H1 (cell line): Measurements from ENCODE around the gene MXRA7. TPM values are rescaled to one million over a fixed set of nuclear protein-coding genes. Genes with fewer than 3 reads are reported as not detected.

ENCODE experiments used
- CTCF ChIA-PET: fragments of 300-600 bp; sonication (Branson Sonifier 250); formaldehyde crosslinking; loops from one replicate; lab custom pipeline; 2021; ENCODE audit not compliant: partially characterized antibody; lab: Charles Lee
- POLR2A ChIA-PET: fragments of 300-600 bp; sonication (Branson Sonifier 250); formaldehyde crosslinking; loops from one replicate; lab custom pipeline; 2021; ENCODE audit warnings: inconsistent platforms; ENCODE audit not compliant: partially characterized antibody; lab: Charles Lee
- DNase-seq, 2 experiments: peaks; one replicate each; pipeline versions ENCODE4 v3.0.0 to v3.0.0-alpha.2; 2010 to 2022; ENCODE audit warnings: low spot score in 2 of 2, low read depth in 1 of 2, mixed read lengths in 1 of 2
- FAIRE-seq: peaks from 2 replicates; lab custom pipeline; 2011; peaks lifted over from hg19 to GRCh38; lab: Jason Lieb, UNC
- H2AFZ ChIP-seq: 2 replicates; pipeline ENCODE4 v1.8.1; 2012; ENCODE audit warnings: low read length, inconsistent platforms
- H2AK5ac ChIP-seq: 2 replicates; pipeline ENCODE4 v1.6.1; 2013; ENCODE audit warnings: low read depth, low read length
- H2BK120ac ChIP-seq: replicated peaks from 2 replicates; pipeline ENCODE3; 2013; ENCODE audit warnings: low read depth, low read length, inconsistent platforms
- H2BK12ac ChIP-seq: 2 replicates; pipeline ENCODE4 v1.6.1; 2013; ENCODE audit warnings: low read depth, low read length
- H2BK15ac ChIP-seq: 2 replicates; pipeline ENCODE4 v1.6.1; 2013; ENCODE audit warnings: low read length
- H2BK20ac ChIP-seq: 2 replicates; pipeline ENCODE4 v1.6.1; 2013; ENCODE audit warnings: low read length
- H2BK5ac ChIP-seq: 2 replicates; pipeline ENCODE4 v1.6.1; 2013; ENCODE audit warnings: low read depth, low read length
- H3K14ac ChIP-seq: 2 replicates; pipeline ENCODE4 v1.6.1; 2013; ENCODE audit warnings: inconsistent platforms; ENCODE audit not compliant: insufficient read length
- H3K18ac ChIP-seq: 2 replicates; pipeline ENCODE4 v1.6.1; 2013; ENCODE audit warnings: low read length; ENCODE audit errors: extremely low read depth
- H3K23ac ChIP-seq: 2 replicates; pipeline ENCODE4 v1.6.1; 2013; ENCODE audit warnings: inconsistent platforms; ENCODE audit not compliant: insufficient read length
- H3K23me2 ChIP-seq: 2 replicates; pipeline ENCODE4 v1.6.1; 2013; ENCODE audit warnings: low read depth, low read length
- H3K27ac ChIP-seq: 2 replicates; pipeline ENCODE4 v1.6.1; 2011; ENCODE audit warnings: low read depth, low read length, inconsistent platforms
- H3K27me3 ChIP-seq, 4 experiments: replicated peaks in 1 of 4; 1 replicate in 1 of 4; 2 replicates in 3 of 4; pipeline versions ENCODE4 v1.6.1 to v1.8.1; 2011 to 2013; ENCODE audit warnings: low read length in 3 of 4, mild to moderate bottlenecking in 3 of 4, inconsistent platforms in 2 of 4, mixed read lengths in 2 of 4, moderate library complexity in 1 of 4; ENCODE audit not compliant: control insufficient read depth in 3 of 4, insufficient read depth in 3 of 4; ENCODE audit errors: extremely low read depth in 1 of 4
- H3K36me3 ChIP-seq, 4 experiments: 2 replicates each; pipeline versions ENCODE4 v1.6.1 to v1.8.1; 2011 to 2013; ENCODE audit warnings: mild to moderate bottlenecking in 4 of 4, low read length in 3 of 4, moderate library complexity in 2 of 4, control low read depth in 1 of 4, inconsistent platforms in 1 of 4; ENCODE audit not compliant: insufficient read depth in 4 of 4, control insufficient read depth in 2 of 4
- H3K4ac ChIP-seq: replicated peaks from 2 replicates; pipeline ENCODE3; 2013; ENCODE audit warnings: low read length, low read depth, mixed read lengths, inconsistent platforms; ENCODE audit not compliant: insufficient read length
- H3K4me1 ChIP-seq, 4 experiments: replicated peaks in 1 of 4; 1 replicate in 1 of 4; 2 replicates in 3 of 4; pipeline versions ENCODE4 v1.6.1 to v1.8.1; 2011 to 2013; ENCODE audit warnings: low read length in 3 of 4, inconsistent platforms in 2 of 4, mixed read lengths in 1 of 4; ENCODE audit not compliant: insufficient read depth in 4 of 4, control insufficient read depth in 3 of 4
- H3K4me2 ChIP-seq, 2 experiments: 2 replicates each; pipeline versions ENCODE4 v1.6.1 to v1.8.1; 2011 to 2013; ENCODE audit warnings: low read depth in 2 of 2, low read length in 2 of 2, control low read depth in 1 of 2, inconsistent platforms in 1 of 2, mild to moderate bottlenecking in 1 of 2; ENCODE audit not compliant: insufficient read depth in 1 of 2
- H3K4me3 ChIP-seq, 4 experiments: fragments of 200-600, 300-600 bp in 1 of 4; sonication (generic), shearing (Covaris generic), sonication (Bioruptor Twin) in 1 of 4; 2 replicates each; pipeline versions ENCODE4 v1.5.1 to v1.8.1; 2011 to 2016; ENCODE audit warnings: low read length in 4 of 4, low read depth in 3 of 4, control low read depth in 2 of 4, inconsistent platforms in 2 of 4, mild to moderate bottlenecking in 2 of 4, mixed read lengths in 1 of 4, moderate library complexity in 1 of 4; ENCODE audit not compliant: insufficient read depth in 2 of 4; ENCODE audit errors: extremely low read depth in 1 of 4
- H3K56ac ChIP-seq: replicated peaks from 2 replicates; pipeline ENCODE3; 2013; ENCODE audit warnings: low read depth, mild to moderate bottlenecking, mixed read lengths, low read length, inconsistent platforms; ENCODE audit not compliant: insufficient read length
- H3K79me1 ChIP-seq: 2 replicates; pipeline ENCODE4 v1.6.1; 2013; ENCODE audit warnings: low read depth, low read length, control low read depth
- H3K79me2 ChIP-seq, 2 experiments: 2 replicates each; pipeline versions ENCODE4 v1.6.1 to v1.8.1; 2012 to 2013; ENCODE audit warnings: low read length in 2 of 2, mild to moderate bottlenecking in 2 of 2, inconsistent platforms in 1 of 2; ENCODE audit not compliant: insufficient read depth in 2 of 2, control insufficient read depth in 1 of 2
- H3K9ac ChIP-seq, 4 experiments: replicated peaks in 1 of 4; 1 replicate in 1 of 4; 2 replicates in 3 of 4; pipeline versions ENCODE4 v1.6.1 to v1.8.1; 2011 to 2013; ENCODE audit warnings: low read depth in 3 of 4, low read length in 3 of 4, control low read depth in 2 of 4, mild to moderate bottlenecking in 2 of 4, moderate library complexity in 2 of 4, inconsistent platforms in 1 of 4; ENCODE audit errors: extremely low read depth in 1 of 4
- H3K9me3 ChIP-seq, 2 experiments: 2 replicates each; pipeline versions ENCODE4 v1.6.1 to v1.8.1; 2012 to 2013; ENCODE audit warnings: mild to moderate bottlenecking in 2 of 2, moderate library complexity in 2 of 2, control low read depth in 1 of 2, inconsistent platforms in 1 of 2, low read depth in 1 of 2, low read length in 1 of 2, mixed read lengths in 1 of 2; ENCODE audit not compliant: insufficient read depth in 2 of 2
- H4K20me1 ChIP-seq, 2 experiments: replicated peaks in 1 of 2; 2 replicates each; pipeline versions ENCODE3 to v1.8.1; 2011 to 2013; ENCODE audit warnings: inconsistent platforms in 2 of 2, low read length in 2 of 2, mild to moderate bottlenecking in 1 of 2; ENCODE audit not compliant: insufficient read depth in 2 of 2, control insufficient read depth in 1 of 2
- H4K5ac ChIP-seq: 2 replicates; pipeline ENCODE4 v1.6.1; 2013; ENCODE audit warnings: low read length, low read depth, mixed read lengths, inconsistent platforms; ENCODE audit not compliant: insufficient read length
- H4K8ac ChIP-seq: 2 replicates; pipeline ENCODE4 v1.8.0; 2013; ENCODE audit warnings: mild to moderate bottlenecking, moderate library complexity, low read length, inconsistent platforms; ENCODE audit not compliant: insufficient read depth; ENCODE audit errors: extremely low read depth
- H4K91ac ChIP-seq: replicated peaks from 2 replicates; pipeline ENCODE3; 2013; ENCODE audit warnings: low read length, mixed read lengths, inconsistent platforms; ENCODE audit not compliant: insufficient read length
- ASH2L ChIP-seq: fragments of 200-600, 300-600 bp; sonication (generic); IDR thresholded peaks from one replicate; pipeline ENCODE4 v1.7.1; 2017; ENCODE audit warnings: low read length
- ATF2 ChIP-seq: IDR thresholded peaks from 2 replicates; pipeline ENCODE4 v1.6.1; 2012; ENCODE audit warnings: low read length, inconsistent platforms
- CEBPB ChIP-seq: IDR thresholded peaks from 2 replicates; pipeline ENCODE4 v1.6.1; 2012; ENCODE audit warnings: low read depth, low read length
- CREB1 ChIP-seq: IDR thresholded peaks from 2 replicates; pipeline ENCODE4 v1.6.1; 2012; ENCODE audit warnings: inconsistent platforms
- HDAC2 ChIP-seq, 2 experiments: fragments of 300-600 bp in 1 of 2; sonication (generic) in 1 of 2; IDR thresholded peaks; 2 replicates each; pipeline ENCODE4 v1.6.1; 2011 to 2012; ENCODE audit warnings: low read depth in 2 of 2, low read length in 2 of 2, mild to moderate bottlenecking in 2 of 2, moderate library complexity in 2 of 2, borderline replicate concordance in 1 of 2, inconsistent platforms in 1 of 2
- MAFK ChIP-seq: IDR thresholded peaks from 2 replicates; pipeline ENCODE4 v1.6.1; 2012; ENCODE audit warnings: low read depth, mild to moderate bottlenecking, improper control_type of control experiment, low read length
- NANOG ChIP-seq: IDR thresholded peaks from 2 replicates; pipeline ENCODE4 v1.6.1; 2011; ENCODE audit warnings: low read length, low read depth, mild to moderate bottlenecking, inconsistent platforms; ENCODE audit not compliant: insufficient read depth, poor library complexity, severe bottlenecking
- SAP30 ChIP-seq: fragments of 300-600 bp; sonication (generic); IDR thresholded peaks from 2 replicates; pipeline ENCODE4 v1.7.1; 2012; ENCODE audit warnings: low read length, moderate library complexity, mild to moderate bottlenecking, inconsistent platforms; ENCODE audit not compliant: insufficient read depth, insufficient replicate concordance
- SIN3A ChIP-seq, 2 experiments: IDR thresholded peaks in 1 of 2; conservative IDR thresholded peaks in 1 of 2; 2 replicates each; pipeline ENCODE4 v1.6.1; 2011 to 2012; ENCODE audit warnings: low read length in 2 of 2, improper control_type of control experiment in 1 of 2, low read depth in 1 of 2, mild to moderate bottlenecking in 1 of 2
- ZNF274 ChIP-seq: IDR thresholded peaks from 2 replicates; pipeline ENCODE4 v1.7.0; 2012; ENCODE audit warnings: low read length, borderline replicate concordance; ENCODE audit errors: extremely low read depth
- WGBS, 2 experiments: shearing (Covaris generic) in 1 of 2; methylation state at CpG; one replicate each; pipeline versions ENCODE4 v1.1.6 to v1.1.7; 2013 to 2015; ENCODE audit warnings: low lambda C conversion rate in 2 of 2, mixed read lengths in 2 of 2, inconsistent platforms in 1 of 2, low coverage in 1 of 2, missing lambda C conversion rate in 1 of 2; ENCODE audit not compliant: insufficient replicate concordance in 2 of 2, insufficient coverage in 1 of 2, insufficient read length in 1 of 2; ENCODE audit errors: extremely low coverage in 1 of 2, missing lambda C conversion rate in 1 of 2; 5-methylcytosine and 5-hydroxymethylcytosine counted together
- polyA plus RNA-seq, 7 experiments: library from polyadenylated mRNA; depleted of rRNA in 3 of 7; stranded (reverse) in 5 of 7; unstranded in 2 of 7; fragments of >200 nt in 5 of 7; fragments of 200-250 nt in 2 of 7; gene quantifications; 1 replicate in 5 of 7; 2 replicates in 1 of 7; 4 replicates in 1 of 7; pipeline versions ENCODE4 v1.2.1 to v1.2.3, GENCODE V29; 2011 to 2013; ENCODE audit warnings: missing spikeins in 2 of 7, mixed read lengths in 2 of 7
- total RNA-seq: library from RNA; stranded (reverse); fragmentation: NEBNext Ultra II Directional; extraction: Animal tissue kit (Norgen Biotek cat#: 25700); gene quantifications from 2 replicates; pipeline ENCODE4 v1.2.1, GENCODE V29; 2021

The MXRA7 gene
- total and polyA plus RNA-seq, 2 of the 8 experiments (the other 6 are each of a cell fraction or from before 2014, with no cell fraction given): 17.8 to 26.6 TPM

DNA sequence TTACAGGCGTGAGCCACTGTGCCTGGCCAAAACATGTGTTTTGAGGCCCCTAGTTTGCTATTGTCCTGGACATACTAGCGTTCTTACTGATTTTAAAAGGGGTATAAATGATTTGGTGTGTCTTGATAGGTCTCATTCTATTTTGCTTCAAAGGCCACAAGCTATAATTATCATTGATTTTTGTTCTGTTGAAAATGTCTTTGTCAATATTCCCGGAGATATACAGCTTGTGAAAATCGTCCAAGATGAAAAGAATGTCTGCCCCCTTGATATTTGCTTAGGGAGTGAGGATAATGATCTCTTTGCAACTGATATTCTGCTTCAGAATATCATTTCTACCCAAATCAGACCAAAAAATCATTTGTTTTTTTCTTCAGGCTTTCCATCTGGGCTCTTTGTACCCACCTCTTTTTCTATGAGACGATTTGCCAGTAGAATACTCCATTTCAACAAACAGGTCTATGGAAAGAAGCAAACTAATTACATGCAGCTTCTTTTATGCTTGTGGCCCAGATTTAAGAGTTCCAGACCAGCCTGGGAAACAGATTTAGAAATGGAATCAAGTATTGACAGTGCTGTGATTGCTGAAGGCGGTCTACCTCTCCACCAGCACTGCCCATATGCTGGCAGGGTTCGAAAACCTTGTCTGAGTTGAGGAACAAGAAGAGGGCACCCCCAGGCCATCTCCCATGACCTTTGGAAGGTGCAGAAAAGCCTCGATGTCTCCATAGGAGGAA lies 53.1 kb downstream of the MXRA7 start:
- Histone ChIP-seq H2AK5ac (no peak overlapping the region), H3K9me3 (no peaks in the 10 kb centered on the region), H3K9ac (no peak overlapping the region), H4K5ac (no peak overlapping the region), H3K27ac (no peak overlapping the region), H2BK12ac (peak overlapping the region; percentile 43; the same call in 1 of the 2 replicates), H4K8ac (no peak overlapping the region), H3K4ac (no peak overlapping the region), H2BK5ac (no peak overlapping the region), H2BK15ac (no peak overlapping the region), H4K91ac (no peak overlapping the region), H3K79me2 (no peaks in the 10 kb centered on the region), H3K14ac (no peak overlapping the region), H3K23ac (no peak overlapping the region), H3K4me2 (no peak overlapping the region), H2BK120ac (no peak overlapping the region), H3K4me1 (no peaks in the 10 kb centered on the region), H3K79me1 (no peaks in the 10 kb centered on the region), H2AFZ (no peak overlapping the region), H2BK20ac (no peak overlapping the region), H3K4me3 (no peak overlapping the region), H3K18ac (no peak overlapping the region), H3K56ac (no peak overlapping the region), H3K23me2 (no peaks in the 10 kb centered on the region), H4K20me1 (no peaks in the 10 kb centered on the region), H3K27me3 (no peaks in the 10 kb centered on the region), H3K36me3 (no peaks in the 10 kb centered on the region)
- ChIA-PET CTCF (interaction anchor here (0.5 to 1.8 kb wide), 5 partner anchors 14 to 666 kb away, joined by 3 to 5 read pairs (median 3); no protein-coding TSS in a partner anchor), POLR2A (interaction anchor here (0.7 to 2.2 kb wide), 2 partner anchors 14 to 16 kb away, joined by 3 to 13 read pairs; no protein-coding TSS in a partner anchor)
- DNase-seq (no peak), FAIRE-seq (no peak)
- WGBS, 2 experiments: 88% methylated on average over 8 of the region's 8 CpGs; no CpG with 5 or more reads in 1 of the 2 experiments
- no peak for TF ChIP-seq ZNF274
- no peak for TF ChIP-seq NANOG
- no peak for TF ChIP-seq MAFK
- TF ChIP-seq SAP30: no peak
- TF ChIP-seq CEBPB: no peak
- no peak for TF ChIP-seq CREB1
- TF ChIP-seq HDAC2 (IDR thresholded peaks at IDR 0.05; ENCODE audit: borderline replicate concordance in 1 of 2, low read depth in 2 of 2, low read length in 2 of 2): no peak
- TF ChIP-seq ATF2: no peak
- TF ChIP-seq ASH2L: no peak
- no peak for TF ChIP-seq SIN3A (conservative IDR thresholded peaks at IDR 0.05 in 1 of 2, IDR thresholded peaks at IDR 0.05 in 1 of 2; ENCODE audit: low read depth in 1 of 2, low read length in 2 of 2)
